ENCODE measurements around the gene CD3D. TPM values are rescaled to one million over a fixed set of nuclear protein-coding genes. Genes with fewer than 3 reads are reported as not detected.
A peak's percentile ranks its signal among the peaks of the same experiment; 100 is the strongest.

CD3D gene
- total RNA-seq, 1 donor from 2014 or later, result 8.5 TPM

DNA sequence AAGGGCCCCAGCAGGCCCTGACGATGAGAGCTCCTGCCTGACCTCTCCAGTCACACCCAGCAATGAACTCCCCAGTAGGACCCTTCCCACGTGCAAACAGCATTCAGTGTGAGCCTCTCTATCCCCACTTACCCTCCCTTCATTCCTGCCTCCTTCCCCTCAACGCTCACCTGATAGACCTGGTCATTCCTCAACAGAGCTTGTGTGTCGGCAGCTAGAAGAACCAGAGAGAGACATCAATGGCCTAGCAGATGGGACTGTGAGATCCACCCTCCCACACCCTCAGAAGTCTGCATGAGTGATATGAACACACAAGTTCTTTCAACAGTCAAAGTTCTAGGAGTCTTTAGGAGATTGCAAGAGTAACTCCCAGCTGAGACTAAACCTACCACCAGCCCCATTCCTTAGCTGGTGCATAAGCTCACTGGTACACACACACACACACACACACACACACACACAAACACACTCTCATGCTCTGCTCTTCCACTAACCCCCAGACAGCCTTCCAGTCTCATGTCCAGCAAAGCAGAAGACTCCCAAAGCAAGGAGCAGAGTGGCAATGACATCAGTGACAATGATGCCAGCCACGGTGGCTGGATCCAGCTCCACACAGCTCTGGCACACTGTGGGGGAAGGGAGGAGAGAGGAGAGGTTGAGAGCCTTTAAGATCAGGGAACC lies 3.1 kb downstream of the CD3D start:
- TF ChIP-seq, protein P1, sequence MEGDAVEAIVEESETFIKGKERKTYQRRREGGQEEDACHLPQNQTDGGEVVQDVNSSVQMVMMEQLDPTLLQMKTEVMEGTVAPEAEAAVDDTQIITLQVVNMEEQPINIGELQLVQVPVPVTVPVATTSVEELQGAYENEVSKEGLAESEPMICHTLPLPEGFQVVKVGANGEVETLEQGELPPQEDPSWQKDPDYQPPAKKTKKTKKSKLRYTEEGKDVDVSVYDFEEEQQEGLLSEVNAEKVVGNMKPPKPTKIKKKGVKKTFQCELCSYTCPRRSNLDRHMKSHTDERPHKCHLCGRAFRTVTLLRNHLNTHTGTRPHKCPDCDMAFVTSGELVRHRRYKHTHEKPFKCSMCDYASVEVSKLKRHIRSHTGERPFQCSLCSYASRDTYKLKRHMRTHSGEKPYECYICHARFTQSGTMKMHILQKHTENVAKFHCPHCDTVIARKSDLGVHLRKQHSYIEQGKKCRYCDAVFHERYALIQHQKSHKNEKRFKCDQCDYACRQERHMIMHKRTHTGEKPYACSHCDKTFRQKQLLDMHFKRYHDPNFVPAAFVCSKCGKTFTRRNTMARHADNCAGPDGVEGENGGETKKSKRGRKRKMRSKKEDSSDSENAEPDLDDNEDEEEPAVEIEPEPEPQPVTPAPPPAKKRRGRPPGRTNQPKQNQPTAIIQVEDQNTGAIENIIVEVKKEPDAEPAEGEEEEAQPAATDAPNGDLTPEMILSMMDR (IDR thresholded peaks at IDR 0.05), result no peak
- ATAC-seq (no peak), DNase-seq (no peak)
- no peaks in the 10 kb centered on the region for H3K9me3 ChIP-seq
- H3K4me3 ChIP-seq, result no peak overlapping the region
- H3K27me3 ChIP-seq, result no peaks in the 10 kb centered on the region
- no peaks in the 10 kb centered on the region for H3K4me1 ChIP-seq
- peak overlapping the region; percentile 42 for H3K27ac ChIP-seq
- intact Hi-C loops (cut with DNase I), result no loop called here
- no peaks in the 10 kb centered on the region for H3K36me3 ChIP-seq

DNA sequence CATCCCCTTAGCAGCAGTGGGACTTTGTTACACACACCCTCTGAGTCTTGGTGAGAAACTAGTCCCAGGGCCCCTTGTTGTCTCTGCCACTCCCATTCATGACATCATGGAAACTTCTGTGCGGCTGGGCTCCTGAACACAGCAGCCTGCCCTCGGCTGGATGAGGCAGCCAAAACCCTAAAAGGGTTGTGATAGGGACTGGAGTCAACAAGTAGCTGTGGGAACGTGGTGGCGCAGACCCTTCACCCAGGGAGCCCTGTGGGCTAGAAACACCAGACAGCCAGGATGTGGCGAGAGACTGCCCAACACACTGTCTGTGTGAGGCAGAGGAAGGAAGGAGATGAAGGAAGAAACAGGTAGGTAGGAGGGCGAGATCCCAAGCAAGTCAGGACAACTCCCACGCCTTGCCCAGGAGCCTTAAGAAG lies 3.9 kb downstream of the CD3D start:
- H3K9me3 ChIP-seq, result no peaks in the 10 kb centered on the region
- ATAC-seq, result peak; percentile 54
- no peak for DNase-seq
- H3K4me1 ChIP-seq, result no peaks in the 10 kb centered on the region
- no peak overlapping the region for H3K4me3 ChIP-seq
- no peaks in the 10 kb centered on the region for H3K36me3 ChIP-seq
- TF ChIP-seq, protein P1 (IDR thresholded peaks at IDR 0.05), result no peak
- H3K27me3 ChIP-seq, result no peaks in the 10 kb centered on the region
- H3K27ac ChIP-seq, result peak overlapping the region; percentile 42
- intact Hi-C loops (cut with DNase I), result no loop called here

DNA sequence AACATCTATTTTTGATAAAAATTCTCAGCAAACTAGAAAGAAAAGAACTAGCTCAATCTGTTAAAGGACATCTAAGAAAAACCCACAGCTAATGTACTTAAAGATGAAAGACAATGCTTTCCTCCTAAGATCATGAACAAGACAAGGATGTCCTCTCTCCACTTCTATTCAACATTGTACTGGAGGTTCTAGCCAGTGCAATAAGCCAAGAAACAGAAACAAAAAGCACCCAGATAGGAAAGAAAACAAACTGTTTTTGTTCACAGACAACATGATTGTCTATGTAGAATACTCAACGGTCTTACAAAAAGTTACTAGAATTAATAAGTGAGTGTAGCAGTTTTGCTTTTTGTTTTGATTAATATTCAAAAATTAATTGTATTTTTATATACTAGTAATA lies 7.8 kb downstream of the CD3D start:
- TF ChIP-seq, protein P1 (IDR thresholded peaks at IDR 0.05), result no peak
- no peak overlapping the region for H3K4me3 ChIP-seq
- H3K9me3 ChIP-seq, result no peaks in the 10 kb centered on the region
- ATAC-seq (no peak), DNase-seq (no peak)
- H3K36me3 ChIP-seq, result no peaks in the 10 kb centered on the region
- H3K27me3 ChIP-seq, result no peaks in the 10 kb centered on the region
- H3K27ac ChIP-seq, result no peak overlapping the region
- intact Hi-C loops (cut with DNase I), result no loop called here
- no peaks in the 10 kb centered on the region for H3K4me1 ChIP-seq

DNA sequence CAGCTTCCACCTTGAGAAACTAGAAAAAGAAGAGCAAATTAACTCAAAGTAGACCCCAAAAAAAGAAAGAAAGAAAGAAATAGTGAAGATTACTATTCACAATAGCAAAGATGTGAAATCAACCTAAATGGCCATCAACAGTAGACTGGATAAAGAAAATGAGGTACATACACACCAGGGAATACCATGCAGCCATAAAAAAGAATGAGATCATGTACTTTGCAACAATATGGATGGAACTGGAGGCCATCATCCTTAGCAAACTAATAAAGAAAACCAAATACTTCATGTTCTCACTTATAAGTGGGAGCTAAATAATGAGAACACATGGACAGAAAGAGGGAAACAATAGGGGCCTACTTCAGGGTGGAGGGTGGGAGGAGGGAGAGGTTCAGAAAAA lies 13.8 kb downstream of the CD3D start:
- Histone ChIP-seq H3K4me3 (no peak overlapping the region), H3K36me3 (no peaks in the 10 kb centered on the region), H3K4me1 (no peaks in the 10 kb centered on the region), H3K27me3 (no peaks in the 10 kb centered on the region), H3K9me3 (no peaks in the 10 kb centered on the region), H3K27ac (no peak overlapping the region)
- ATAC-seq (no peak), DNase-seq (no peak)
- TF ChIP-seq, protein P1 (IDR thresholded peaks at IDR 0.05), result no peak
- intact Hi-C loops (cut with DNase I), result no loop called here

DNA sequence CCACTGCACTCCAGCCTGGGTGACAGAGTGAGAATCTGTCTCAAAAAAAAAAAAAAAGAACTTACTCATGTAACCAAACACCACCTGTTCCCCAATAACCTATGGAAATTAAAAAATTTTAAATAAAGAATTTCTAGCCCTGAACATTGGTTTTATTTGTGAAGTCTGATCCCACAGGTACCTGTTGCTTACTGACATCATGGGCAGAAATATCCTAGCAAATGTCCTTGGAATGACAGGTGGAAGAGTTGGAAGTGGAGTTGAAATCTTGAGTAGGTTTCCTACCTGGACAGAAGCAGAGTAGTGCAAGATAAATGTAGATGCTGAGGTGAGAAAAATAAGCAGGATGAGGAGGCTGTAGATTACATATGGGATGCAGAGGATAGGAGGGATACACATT lies 17.2 kb downstream of the CD3D start:
- ATAC-seq (no peak), DNase-seq (no peak)
- Histone ChIP-seq H3K27me3 (no peaks in the 10 kb centered on the region), H3K9me3 (no peaks in the 10 kb centered on the region), H3K27ac (no peak overlapping the region), H3K4me3 (no peak overlapping the region), H3K36me3 (no peaks in the 10 kb centered on the region), H3K4me1 (peaks cover 4% of the 10 kb centered on the region)
- intact Hi-C loops (cut with DNase I), result no loop called here
- TF ChIP-seq, protein P1 (IDR thresholded peaks at IDR 0.05), result no peak

DNA sequence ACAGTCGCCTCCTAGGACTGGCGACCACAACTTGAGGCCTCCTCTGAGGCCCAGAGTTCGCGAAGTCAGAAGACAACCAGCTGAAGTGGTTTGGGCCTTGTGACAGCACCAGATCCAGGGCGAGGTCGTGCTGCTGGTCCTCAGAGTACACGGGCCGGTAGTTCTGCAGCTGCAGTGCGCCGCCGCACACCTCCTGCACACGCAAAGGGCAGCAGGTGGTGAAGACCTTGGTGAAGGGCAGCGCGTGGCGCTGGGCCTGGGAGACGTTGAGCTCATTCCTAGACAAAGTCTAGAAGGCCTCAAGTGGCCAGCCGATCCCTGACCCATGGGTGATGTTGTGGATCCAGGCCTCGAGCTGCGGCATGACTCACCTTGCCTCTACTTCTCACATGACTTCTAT lies 19.8 kb downstream of the CD3D start:
- no peak overlapping the region for H3K4me3 ChIP-seq
- intact Hi-C loops (cut with DNase I), result no loop called here
- TF ChIP-seq, protein P1 (IDR thresholded peaks at IDR 0.05), result no peak

More for the DNA sequence above, 19.8 kb downstream of the CD3D start:
- Histone ChIP-seq H3K4me1 (peaks cover 16% of the 10 kb centered on the region), H3K36me3 (no peaks in the 10 kb centered on the region), H3K27me3 (no peaks in the 10 kb centered on the region), H3K27ac (peak overlapping the region; percentile 42), H3K9me3 (no peaks in the 10 kb centered on the region)
- no peak for ATAC-seq
- no peak for DNase-seq

Measured in upper lobe of right lung (tissue), 1 donor.